Activated CD8-positive, alpha-beta T cell treated with anti-CD3 and anti-CD28 coated beads for 36 hours (primary cell): ENCODE measurements around the gene OSMR. TPM values are rescaled to one million over a fixed set of nuclear protein-coding genes. Genes with fewer than 3 reads are reported as not detected.

ENCODE experiments used
- ATAC-seq: fragments of 200-7000 bp; cut with Tn5 transposase; one replicate; pipeline ENCODE4 v1.10.0; 2021; ENCODE audit warnings: mild to moderate bottlenecking, moderate library complexity
- CTCF ChIA-PET: fragments of 350-600 bp; sonication (Branson Sonifier 250); formaldehyde crosslinking; loops from one replicate; lab custom pipeline; 2021; ENCODE audit warnings: antibody characterized with exemption; lab: Charles Lee
- POLR2A ChIA-PET: fragments of 350-600 bp; sonication (Branson Sonifier 250); formaldehyde crosslinking; loops from one replicate; lab custom pipeline; 2021; ENCODE audit warnings: antibody characterized with exemption; lab: Charles Lee
- DNase-seq: peaks from one replicate; pipeline ENCODE4 v3.0.0-alpha.2; 2020
- H3K27ac Mint-ChIP-seq: one replicate; pipeline ENCODE4 v1.8.0; 2021; ENCODE audit warnings: mild to moderate bottlenecking, mixed read lengths
- H3K27me3 Mint-ChIP-seq: one replicate; pipeline ENCODE4 v1.8.0; 2021; ENCODE audit warnings: mixed read lengths
- H3K36me3 Mint-ChIP-seq: one replicate; pipeline ENCODE4 v1.8.0; 2021; ENCODE audit warnings: low read depth, mixed read lengths
- H3K4me1 Mint-ChIP-seq: one replicate; pipeline ENCODE4 v1.8.0; 2021; ENCODE audit warnings: low read depth, mixed read lengths
- H3K4me3 Mint-ChIP-seq: one replicate; pipeline ENCODE4 v1.8.0; 2021; ENCODE audit warnings: mild to moderate bottlenecking, moderate library complexity, mixed read lengths
- H3K9me3 Mint-ChIP-seq: one replicate; pipeline ENCODE4 v1.8.0; 2021; ENCODE audit warnings: mixed read lengths
- CTCF ChIP-seq: fragments of 200-600 bp; IDR thresholded peaks from one replicate; pipeline ENCODE4 v1.8.0; 2022; ENCODE audit warnings: antibody characterized with exemption, mild to moderate bottlenecking
- intact Hi-C: fragments of 100-400 bp; cut with micrococcal nuclease; formaldehyde crosslinking; loops from one replicate; pipeline ENCODE4 v1.10.0; 2022
- total RNA-seq, 2 experiments: library from RNA; stranded (reverse); gene quantifications; one replicate each; pipeline ENCODE4 v1.2.3, GENCODE V29; 2021

OSMR gene
- total RNA-seq, 2 experiments from 2014 or later: not detected

GRCh38 chr5:38961691-38962090 lies 115.9 kb downstream of the OSMR start:
- no peak overlapping the region for H3K4me3 Mint-ChIP-seq
- no peak overlapping the region for H3K27ac Mint-ChIP-seq
- no peaks in the 10 kb centered on the region for H3K27me3 Mint-ChIP-seq
- ATAC-seq (no peak), DNase-seq (no peak)
- peaks cover 20% of the 10 kb centered on the region for H3K36me3 Mint-ChIP-seq
- ChIA-PET POLR2A (interaction anchor here (0.6 kb wide), 1 partner anchor 24 kb away, joined by 4 read pairs; no protein-coding TSS in a partner anchor), CTCF (no interaction called here)
- intact Hi-C loops: no loop called here
- no peaks in the 10 kb centered on the region for H3K9me3 Mint-ChIP-seq
- TF ChIP-seq CTCF: no peak
- H3K4me1 Mint-ChIP-seq: no peaks in the 10 kb centered on the region

GRCh38 chr5:38968665-38969064 lies 122.9 kb downstream of the OSMR start:
- Mint-ChIP-seq H3K9me3 (no peaks in the 10 kb centered on the region), H3K27ac (no peak overlapping the region), H3K27me3 (no peaks in the 10 kb centered on the region), H3K36me3 (peaks cover 6% of the 10 kb centered on the region), H3K4me3 (no peak overlapping the region), H3K4me1 (no peaks in the 10 kb centered on the region)
- DNase-seq: no peak
- TF ChIP-seq CTCF: no peak
- no peak for ATAC-seq
- intact Hi-C loops: no loop called here
- ChIA-PET POLR2A (interaction anchor here (0.6 kb wide), 2 partner anchors 77 to 153 kb away, joined by 3 read pairs; no protein-coding TSS in a partner anchor), CTCF (no interaction called here)

GRCh38 chr5:38978036-38978435 lies 132.2 kb downstream of the OSMR start:
- TF ChIP-seq CTCF: no peak
- H3K9me3 Mint-ChIP-seq: no peaks in the 10 kb centered on the region
- ChIA-PET CTCF (interaction anchor here (0.8 kb wide), 1 partner anchor 23 kb away, joined by 3 read pairs; no protein-coding TSS in a partner anchor), POLR2A (no interaction called here)
- peaks cover 11% of the 10 kb centered on the region for H3K4me1 Mint-ChIP-seq
- peaks cover 2% of the 10 kb centered on the region for H3K36me3 Mint-ChIP-seq
- ATAC-seq (no peak), DNase-seq (no peak)
- no peaks in the 10 kb centered on the region for H3K27me3 Mint-ChIP-seq
- H3K4me3 Mint-ChIP-seq: no peak overlapping the region
- H3K27ac Mint-ChIP-seq: no peak overlapping the region
- intact Hi-C loops: no loop called here

- CTCF ChIA-PET: interaction anchor here (0.5 to 1.0 kb wide), 2 partner anchors 14 to 101 kb away, joined by 3 read pairs; no protein-coding TSS in a partner anchor
- intact Hi-C loops: no loop called here
Observed at GRCh38 chr5:38979535-38979934, 133.7 kb downstream of the OSMR start.

More at GRCh38 chr5:38979535-38979934, 133.7 kb downstream of the OSMR start:
- H3K27me3 Mint-ChIP-seq: no peaks in the 10 kb centered on the region
- peaks cover 4% of the 10 kb centered on the region for H3K36me3 Mint-ChIP-seq
- H3K4me1 Mint-ChIP-seq: peaks cover 6% of the 10 kb centered on the region
- no peak overlapping the region for H3K27ac Mint-ChIP-seq
- DNase-seq: no peak
- POLR2A ChIA-PET: no interaction called here
- no peak for ATAC-seq
- no peak for TF ChIP-seq CTCF
- no peaks in the 10 kb centered on the region for H3K9me3 Mint-ChIP-seq
- H3K4me3 Mint-ChIP-seq: no peak overlapping the region

Other genes starting within 250 kb of the OSMR start
- 10 to 100 TPM; 23.9 to 26.1 TPM for gene RICTOR, start 228.4 kb downstream of the OSMR start, total RNA-seq